Liver (tissue), 3 donors: ENCODE measurements around the gene ITGA8.

ENCODE experiments used
- CTCF ChIP-seq: fragments of 150-350 bp; IDR thresholded peaks from 2 replicates; pipeline ENCODE4 v1.5.1; 2017; ENCODE audit warnings: improper control_type of control experiment, low read depth, low read length; ENCODE audit not compliant: missing input control
- GABPA ChIP-seq, 2 donors: IDR thresholded peaks in 1 of 2; conservative IDR thresholded peaks in 1 of 2; 2 replicates each; pipeline ENCODE4 v1.6.1; 2016; ENCODE audit warnings: antibody characterized with exemption in 2 of 2, mild to moderate bottlenecking in 1 of 2, moderate library complexity in 1 of 2
- JUND ChIP-seq, 2 donors: IDR thresholded peaks; 2 replicates each; pipeline ENCODE4 v1.6.1; 2016; ENCODE audit warnings: antibody characterized with exemption in 2 of 2
- MAX ChIP-seq: IDR thresholded peaks from 2 replicates; pipeline ENCODE4 v1.6.1; 2016; ENCODE audit warnings: antibody characterized with exemption
- RAD21 ChIP-seq, 2 donors: IDR thresholded peaks; 2 replicates each; pipeline ENCODE4 v1.6.1; 2016; ENCODE audit warnings: antibody characterized with exemption in 2 of 2, mild to moderate bottlenecking in 2 of 2
- REST ChIP-seq: IDR thresholded peaks from 2 replicates; pipeline ENCODE4 v1.6.1; 2016; ENCODE audit warnings: antibody characterized with exemption, mild to moderate bottlenecking
- RXRA ChIP-seq, 2 donors: IDR thresholded peaks; 2 replicates each; pipeline ENCODE4 v1.6.1; 2017 to 2018; ENCODE audit warnings: antibody characterized with exemption in 2 of 2, mild to moderate bottlenecking in 1 of 2
- SP1 ChIP-seq: IDR thresholded peaks from 2 replicates; pipeline ENCODE4 v1.6.1; 2018; ENCODE audit warnings: antibody characterized with exemption, mild to moderate bottlenecking
- TAF1 ChIP-seq: conservative IDR thresholded peaks from 2 replicates; pipeline ENCODE4 v1.6.1; 2016; ENCODE audit warnings: antibody characterized with exemption, mild to moderate bottlenecking
- YY1 ChIP-seq: IDR thresholded peaks from 2 replicates; pipeline ENCODE4 v1.6.1; 2016; ENCODE audit warnings: antibody characterized with exemption, mild to moderate bottlenecking
- ZBTB33 ChIP-seq: IDR thresholded peaks from 2 replicates; pipeline ENCODE4 v1.6.1; 2016; ENCODE audit warnings: antibody characterized with exemption
- donor health status: healthy.
- donor health status: healthy.

- TF ChIP-seq CTCF: no peak
- TF ChIP-seq RXRA (IDR thresholded peaks at IDR 0.05): no peak
- no peak for TF ChIP-seq REST
- TF ChIP-seq ZBTB33: no peak
- no peak for TF ChIP-seq GABPA (IDR thresholded peaks at IDR 0.05 in 1 of 2, conservative IDR thresholded peaks at IDR 0.05 in 1 of 2)
- no peak for TF ChIP-seq YY1
- TF ChIP-seq TAF1: no peak
- no peak for TF ChIP-seq SP1
- no peak for TF ChIP-seq MAX
- TF ChIP-seq RAD21 (IDR thresholded peaks at IDR 0.05): no peak
- TF ChIP-seq JUND (IDR thresholded peaks at IDR 0.05): no peak
Measured at GRCh38 chr10:15562578-15562977, 157.1 kb downstream of the ITGA8 start.
